ENCODE measurements around the gene NPY.

The NPY gene

DNA sequence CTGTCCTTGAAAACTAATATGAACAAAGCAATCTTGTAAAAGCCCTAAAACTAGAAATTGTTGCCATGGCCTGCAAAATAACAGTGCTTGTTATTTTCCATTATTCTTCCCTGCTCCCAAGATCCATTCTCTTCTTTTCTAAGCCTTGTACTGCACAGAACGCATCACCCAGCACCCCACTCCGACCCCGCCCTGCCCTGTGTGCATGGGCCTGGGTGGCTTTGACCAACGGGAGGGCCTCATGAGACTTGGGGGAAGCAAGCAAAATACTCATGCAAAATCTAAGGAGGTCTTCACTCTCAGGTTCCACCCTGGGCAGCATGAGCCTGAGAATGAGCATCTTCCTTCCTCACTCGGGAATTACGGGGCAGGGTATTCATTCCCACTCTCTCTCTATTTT is 32.4 kb downstream of the NPY start:
- no peak for DNase-seq (ENCODE audit: low read depth in 2 of 2)

DNA sequence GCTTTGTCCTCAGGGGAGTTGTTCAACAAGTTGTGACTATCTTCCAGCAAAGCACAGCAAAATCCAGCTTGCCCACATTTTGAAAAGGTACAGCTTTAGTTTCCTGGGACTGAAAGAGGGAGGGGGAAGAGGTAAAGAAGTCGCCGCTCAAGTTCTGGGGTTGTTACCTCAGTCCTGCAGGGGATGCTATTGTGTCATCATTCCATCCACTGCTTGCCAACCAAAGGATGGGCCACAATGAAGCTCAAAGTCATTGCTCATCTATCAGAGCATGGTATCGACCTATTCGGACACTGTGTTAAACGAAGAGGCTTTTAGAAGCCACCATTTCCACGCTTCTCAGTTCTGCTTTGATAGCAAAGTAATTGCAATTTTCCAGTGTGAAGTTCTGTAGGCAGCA is 34.3 kb downstream of the NPY start:
- DNase-seq (ENCODE audit: low read depth in 2 of 2) = no peak

DNA sequence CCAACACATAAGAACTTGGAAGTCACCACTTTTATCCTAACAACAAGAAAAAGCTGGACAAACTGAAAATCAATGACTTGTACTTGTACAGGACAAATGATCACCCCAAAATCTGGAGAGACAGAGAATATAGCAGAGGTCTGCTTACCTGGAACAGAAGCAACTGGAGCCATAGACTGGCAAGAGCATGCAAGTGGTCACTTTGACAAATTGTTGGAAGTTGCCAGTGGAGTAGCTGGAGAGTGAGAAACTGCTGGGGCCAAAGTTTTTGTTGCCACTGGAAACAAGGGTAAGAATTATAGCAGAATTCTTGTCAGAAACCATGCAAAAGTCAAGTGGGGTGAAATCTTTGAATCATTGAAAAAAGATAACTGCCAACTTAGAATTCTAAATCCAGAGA is 35.2 kb downstream of the NPY start:
- no peak for DNase-seq (ENCODE audit: low read depth in 2 of 2)

DNA sequence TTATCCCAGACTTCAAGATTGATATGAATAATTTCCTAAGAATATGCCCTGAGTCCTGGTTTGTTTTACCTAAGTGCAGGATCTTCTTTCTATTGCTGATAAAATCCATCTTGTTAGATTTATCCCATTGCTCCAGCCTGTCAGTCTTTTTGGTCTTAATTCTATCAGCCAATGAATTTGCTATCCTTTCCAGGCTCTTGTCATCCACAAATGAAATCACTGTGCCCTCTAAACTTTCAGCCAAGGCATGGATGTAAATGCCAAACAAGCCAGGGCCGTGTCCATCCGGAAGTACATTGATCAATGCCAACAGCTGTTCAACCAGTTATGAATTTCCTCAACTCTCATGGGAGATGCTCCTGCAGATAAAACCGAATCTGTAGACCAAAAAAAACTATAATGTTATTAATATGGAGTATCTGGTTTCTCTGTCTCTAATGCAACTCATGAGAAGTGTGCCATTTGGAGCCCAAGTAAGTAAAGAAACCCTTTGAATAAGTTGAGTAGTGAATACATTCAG is 40.0 kb downstream of the NPY start:
- DNase-seq (ENCODE audit: low read depth in 2 of 2) = no peak

DNA sequence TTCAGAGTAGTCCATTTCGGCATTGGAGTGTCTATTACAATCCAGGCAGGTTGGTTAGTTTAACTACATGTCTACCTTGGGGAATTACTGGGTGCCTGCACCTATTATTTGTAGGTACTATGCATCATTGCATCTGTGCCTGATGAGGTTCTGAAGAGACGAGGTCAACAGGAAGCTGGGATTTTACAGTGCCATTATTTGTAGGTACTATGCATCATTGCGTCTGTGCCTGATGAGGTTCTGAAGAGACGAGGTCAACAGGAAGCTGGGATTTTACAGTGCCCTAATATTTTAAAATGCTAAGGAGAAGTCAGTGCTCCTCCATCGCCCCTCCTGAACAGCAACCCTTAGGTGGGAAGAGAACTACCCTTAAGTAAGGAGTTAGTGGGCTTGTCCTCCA is 41.7 kb downstream of the NPY start:
- DNase-seq (ENCODE audit: low read depth in 2 of 2) = no peak

DNA sequence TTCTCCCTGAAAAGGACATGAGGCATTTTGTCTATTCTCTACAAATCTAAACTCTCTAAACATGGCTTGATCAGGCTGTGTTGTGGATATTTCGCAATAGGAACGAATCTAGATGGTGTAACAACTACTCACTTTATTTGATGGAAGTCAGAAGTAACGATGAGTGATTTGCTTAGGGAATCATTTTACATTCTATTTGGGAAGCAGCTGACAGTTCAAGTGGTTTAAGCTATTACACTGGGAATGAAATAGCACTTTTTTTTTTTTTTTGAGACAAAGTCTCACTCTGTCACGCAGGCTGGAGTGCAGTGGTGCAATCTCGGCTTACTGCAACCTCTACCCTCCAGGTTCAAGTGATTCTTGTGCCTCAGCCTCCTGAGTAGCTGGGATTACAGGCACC is 44.1 kb downstream of the NPY start:
- no peak for DNase-seq (ENCODE audit: low read depth in 2 of 2)

DNA sequence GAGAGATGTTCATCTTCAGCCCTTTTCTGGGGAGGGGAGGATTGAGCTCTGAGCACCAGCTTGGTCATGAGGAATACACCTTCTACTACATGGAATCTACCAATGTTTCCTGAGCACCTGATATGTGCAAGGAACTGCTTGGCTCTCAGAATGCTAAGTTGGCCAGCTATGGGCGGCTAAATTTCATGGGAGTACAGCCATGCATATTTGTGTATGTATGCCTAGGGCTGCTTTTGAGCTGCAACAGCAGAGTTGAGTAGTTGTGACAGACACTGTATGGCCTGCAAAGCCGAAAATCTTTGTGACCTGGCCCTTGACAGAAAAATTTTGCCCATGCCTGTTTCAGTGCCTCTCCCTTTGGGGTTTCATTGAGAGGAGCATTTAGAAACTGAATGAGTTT is 44.9 kb downstream of the NPY start:
- DNase-seq (ENCODE audit: low read depth in 2 of 2) = no peak

DNA sequence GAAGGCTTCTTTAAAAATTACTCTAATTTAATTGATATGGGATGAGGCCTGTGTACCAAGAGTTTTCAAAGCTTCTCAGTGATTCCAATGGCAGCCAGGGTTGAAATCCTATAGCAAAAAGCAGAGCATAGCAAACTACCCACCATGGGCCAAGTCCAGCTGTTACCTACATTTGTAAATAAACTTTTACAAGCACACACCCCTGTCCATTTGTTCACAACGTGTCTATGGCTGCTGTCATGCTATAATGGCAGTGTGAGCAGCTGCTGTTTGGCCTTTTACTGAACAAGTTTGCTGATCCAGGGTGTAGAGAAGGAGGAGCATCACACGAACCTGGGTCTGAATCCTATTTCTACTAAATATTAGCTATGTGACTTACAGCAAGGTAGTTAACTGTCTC is 50.0 kb downstream of the NPY start:
- no peak for DNase-seq (ENCODE audit: low read depth in 2 of 2)

DNA sequence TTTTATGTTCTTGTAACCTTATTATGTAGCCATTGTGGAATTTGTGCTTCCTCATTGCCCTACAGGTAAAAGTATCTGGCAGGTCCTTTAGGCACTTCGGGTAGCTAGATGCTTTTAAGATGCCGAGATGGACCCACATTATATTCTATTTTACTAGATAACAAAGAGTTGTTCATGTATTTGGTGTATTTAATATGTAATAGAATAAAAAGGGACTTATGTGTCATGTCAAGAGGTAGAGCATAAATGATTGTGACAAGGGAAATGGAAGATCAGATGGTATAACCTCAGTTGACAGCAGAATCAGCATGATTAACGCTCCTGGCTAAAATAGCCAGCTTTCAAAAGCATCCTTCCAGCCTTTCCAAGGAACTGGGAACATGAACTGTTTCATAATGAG is 50.6 kb downstream of the NPY start:
- no peak for DNase-seq (ENCODE audit: low read depth in 2 of 2)

DNA sequence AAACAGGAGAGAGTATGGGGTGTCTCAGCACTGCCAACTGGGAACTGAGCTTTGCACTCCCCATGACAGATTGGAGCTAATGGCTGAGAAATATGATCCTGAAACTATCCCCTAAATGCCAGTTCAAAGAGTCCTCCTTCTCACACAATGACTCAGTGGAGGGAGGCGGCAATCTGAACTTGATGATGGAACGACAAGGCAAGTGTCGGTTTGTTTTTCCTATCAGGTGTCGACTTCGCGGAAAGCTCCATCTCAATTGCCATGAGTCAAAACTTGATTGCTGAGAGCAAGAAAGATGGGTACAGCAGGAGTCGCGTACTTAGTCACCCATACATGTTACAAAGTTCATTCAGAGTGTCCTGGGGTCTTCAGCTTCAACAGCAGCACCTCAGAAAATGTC is 52.5 kb downstream of the NPY start:
- no peak for DNase-seq (ENCODE audit: low read depth in 2 of 2)

DNA sequence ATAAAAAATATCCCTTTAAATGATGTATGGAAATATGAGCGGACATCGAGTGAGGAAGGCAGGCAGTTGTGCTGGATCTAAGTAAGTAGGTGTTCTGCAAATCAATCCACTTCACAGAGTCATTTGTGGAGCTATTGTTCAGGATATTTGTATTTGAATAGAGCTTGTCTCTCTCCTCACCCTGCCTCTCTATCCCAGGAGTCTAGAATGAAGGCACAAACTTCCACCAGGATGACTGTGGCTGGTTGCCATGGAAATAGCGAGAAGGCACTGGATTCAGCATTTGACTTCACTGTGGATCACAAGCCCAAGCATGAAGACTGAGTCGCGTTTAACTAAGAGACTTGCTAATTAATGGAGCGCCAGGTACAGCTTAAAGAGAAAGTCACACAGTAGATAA is 53.2 kb downstream of the NPY start:
- no peak for DNase-seq (ENCODE audit: low read depth in 2 of 2)

DNA sequence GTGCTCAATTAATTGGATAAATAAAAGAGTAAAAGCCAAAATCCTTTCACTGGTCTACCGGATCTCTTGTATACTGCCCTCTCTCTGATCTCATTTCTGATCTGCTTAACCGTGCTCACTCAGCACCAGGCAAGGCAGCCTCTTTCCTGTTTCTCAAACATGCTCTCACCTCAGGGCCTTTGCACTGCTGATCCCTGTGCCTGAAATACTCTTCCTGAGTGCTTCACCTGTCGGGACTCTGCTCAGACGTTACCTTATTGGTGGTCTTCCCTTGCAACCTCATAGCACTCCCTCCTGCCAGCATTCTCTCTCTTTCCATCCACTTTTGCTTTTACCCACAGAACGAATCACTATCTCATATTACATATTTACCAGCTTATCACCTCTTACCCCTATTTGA is 55.6 kb downstream of the NPY start:
- no peak for DNase-seq (ENCODE audit: low read depth in 2 of 2)

DNA sequence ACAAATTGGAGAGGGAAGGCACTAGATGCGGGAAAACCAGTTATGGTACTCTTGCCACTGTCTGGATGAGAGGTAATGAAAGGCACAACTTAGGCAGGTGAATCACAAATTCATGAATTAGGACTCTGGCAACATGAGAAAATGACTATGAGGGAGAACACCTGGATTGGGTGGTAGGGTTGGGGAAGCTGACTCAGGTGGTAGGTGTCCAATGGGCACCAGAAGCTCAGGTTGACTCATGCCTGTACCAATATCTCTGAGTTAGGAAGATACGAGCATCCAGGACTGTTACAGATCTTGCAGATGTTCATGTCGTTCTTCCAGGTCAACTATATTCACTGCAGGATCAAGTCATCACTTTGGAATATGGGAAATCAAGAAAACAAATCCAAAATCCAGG is 56.7 kb downstream of the NPY start:
- DNase-seq (ENCODE audit: low read depth in 2 of 2) = no peak
